GM12875 (cell line): Measurements from ENCODE around the gene ST13.

Experiments
- H3K4me3 ChIP-seq: one replicate; pipeline ENCODE4 v1.5.1; 2011; ENCODE audit warnings: low read depth, low read length, control low read depth
- TF ChIP-seq, protein P1 (sequence below): IDR thresholded peaks from 2 replicates; pipeline ENCODE4 v1.5.1; 2011; ENCODE audit warnings: low read depth, mild to moderate bottlenecking, control low read depth, inconsistent platforms, low read length, moderate library complexity, borderline replicate concordance; ENCODE audit not compliant: insufficient read depth

ST13 gene

DNA sequence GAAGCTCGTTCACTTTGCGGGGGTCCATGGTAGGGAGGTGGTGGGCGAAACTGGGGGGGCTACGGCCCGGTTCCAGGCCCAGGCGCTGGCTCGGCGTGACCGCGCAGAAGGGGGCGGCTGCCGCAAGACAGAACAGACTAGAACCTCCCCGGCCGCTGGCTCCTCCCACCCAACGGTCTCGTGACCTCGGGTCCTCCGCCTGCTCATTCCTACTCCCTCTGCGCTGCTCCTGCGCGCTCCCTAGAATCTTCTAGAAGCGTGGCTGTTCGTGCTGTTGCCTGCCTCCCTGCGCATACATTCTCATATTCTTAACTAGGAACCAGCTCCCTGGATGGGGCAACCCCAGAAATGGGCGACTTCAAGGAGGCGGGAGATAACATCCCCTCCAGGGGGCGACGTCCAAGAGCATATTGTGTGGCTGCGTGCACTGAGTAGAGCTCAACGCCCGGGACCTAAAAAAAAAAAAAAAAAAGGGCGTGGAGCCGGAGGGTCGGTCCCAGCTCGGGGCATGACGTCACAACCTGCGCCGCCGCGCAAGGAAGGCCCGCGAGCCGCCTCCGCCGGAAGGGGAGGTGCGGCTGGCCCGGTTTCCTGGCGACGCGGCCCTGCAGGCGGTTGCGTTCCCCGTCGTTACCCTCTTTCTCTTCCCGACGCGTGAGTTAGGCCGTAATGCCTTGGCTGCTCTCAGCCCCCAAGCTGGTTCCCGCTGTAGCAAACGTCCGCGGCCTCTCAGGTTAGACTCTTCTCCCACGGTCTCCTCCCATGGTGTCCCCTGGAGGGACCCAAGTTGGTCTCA is at the start of gene ST13, which contains the start of gene XPNPEP3:
ST13 (minus strand) TSS at position 127 of the 796 bp plus-strand sequence; CDS start at position 28, 99 bp downstream.
XPNPEP3 (plus strand) TSS at position 636 of the 796 bp plus-strand sequence; CDS start at position 670, 34 bp downstream.
- H3K4me3 ChIP-seq: peak within 1 kb of the TSS; percentile 84

DNA sequence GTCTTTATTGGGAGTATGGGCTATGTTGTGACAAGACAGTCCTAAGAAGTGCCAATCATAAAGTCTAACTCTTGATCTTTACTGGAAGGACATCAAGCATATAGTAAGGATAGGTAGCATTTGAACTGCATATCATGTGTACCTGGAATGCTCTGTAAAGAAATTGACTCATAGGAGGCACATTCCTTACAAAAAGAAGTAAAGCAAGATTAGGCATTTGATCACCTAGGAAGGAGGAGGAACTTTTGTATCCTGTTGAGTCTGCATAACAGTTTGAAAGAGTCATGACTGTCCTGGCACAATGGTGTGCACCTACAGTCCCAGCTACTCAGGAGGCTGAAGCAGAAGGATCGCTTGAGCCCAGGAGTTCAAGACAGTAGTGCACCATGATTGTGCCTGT is 47.7 kb upstream of the ST13 start:
- no peak overlapping the region for H3K4me3 ChIP-seq

More for the DNA sequence above, at the start of gene ST13, which contains the start of gene XPNPEP3:
- TF ChIP-seq, protein P1, sequence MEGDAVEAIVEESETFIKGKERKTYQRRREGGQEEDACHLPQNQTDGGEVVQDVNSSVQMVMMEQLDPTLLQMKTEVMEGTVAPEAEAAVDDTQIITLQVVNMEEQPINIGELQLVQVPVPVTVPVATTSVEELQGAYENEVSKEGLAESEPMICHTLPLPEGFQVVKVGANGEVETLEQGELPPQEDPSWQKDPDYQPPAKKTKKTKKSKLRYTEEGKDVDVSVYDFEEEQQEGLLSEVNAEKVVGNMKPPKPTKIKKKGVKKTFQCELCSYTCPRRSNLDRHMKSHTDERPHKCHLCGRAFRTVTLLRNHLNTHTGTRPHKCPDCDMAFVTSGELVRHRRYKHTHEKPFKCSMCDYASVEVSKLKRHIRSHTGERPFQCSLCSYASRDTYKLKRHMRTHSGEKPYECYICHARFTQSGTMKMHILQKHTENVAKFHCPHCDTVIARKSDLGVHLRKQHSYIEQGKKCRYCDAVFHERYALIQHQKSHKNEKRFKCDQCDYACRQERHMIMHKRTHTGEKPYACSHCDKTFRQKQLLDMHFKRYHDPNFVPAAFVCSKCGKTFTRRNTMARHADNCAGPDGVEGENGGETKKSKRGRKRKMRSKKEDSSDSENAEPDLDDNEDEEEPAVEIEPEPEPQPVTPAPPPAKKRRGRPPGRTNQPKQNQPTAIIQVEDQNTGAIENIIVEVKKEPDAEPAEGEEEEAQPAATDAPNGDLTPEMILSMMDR: no peak

DNA sequence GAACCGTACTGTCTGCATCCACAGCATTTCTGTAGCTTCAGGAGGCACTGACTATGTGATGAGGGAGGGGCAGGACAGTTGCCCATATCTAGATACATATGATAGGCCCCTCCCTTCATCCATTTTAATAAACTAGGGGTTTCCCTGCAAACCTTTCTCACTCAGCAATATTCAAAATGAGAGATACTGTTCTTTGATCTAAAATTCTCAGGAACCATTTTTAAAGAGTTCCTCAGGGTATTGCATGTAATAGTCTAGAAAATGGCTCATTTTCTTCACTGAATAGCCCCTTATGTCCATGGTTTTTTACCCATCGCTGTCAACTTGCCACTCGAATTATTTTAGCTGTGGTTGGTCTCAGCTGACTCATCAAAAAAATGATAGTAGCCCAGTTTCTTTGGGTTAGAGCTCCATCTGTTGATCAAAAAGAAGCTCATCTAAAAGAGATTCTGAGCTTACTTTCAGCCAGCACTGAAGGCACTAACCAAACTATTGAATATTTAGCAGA is 42.5 kb upstream of the ST13 start:
- TF ChIP-seq, protein P1: peak; percentile 34; the same call in 1 of the 2 replicates
- H3K4me3 ChIP-seq: no peak overlapping the region

More for the DNA sequence above, 47.7 kb upstream of the ST13 start:
- TF ChIP-seq, protein P1: no peak

DNA sequence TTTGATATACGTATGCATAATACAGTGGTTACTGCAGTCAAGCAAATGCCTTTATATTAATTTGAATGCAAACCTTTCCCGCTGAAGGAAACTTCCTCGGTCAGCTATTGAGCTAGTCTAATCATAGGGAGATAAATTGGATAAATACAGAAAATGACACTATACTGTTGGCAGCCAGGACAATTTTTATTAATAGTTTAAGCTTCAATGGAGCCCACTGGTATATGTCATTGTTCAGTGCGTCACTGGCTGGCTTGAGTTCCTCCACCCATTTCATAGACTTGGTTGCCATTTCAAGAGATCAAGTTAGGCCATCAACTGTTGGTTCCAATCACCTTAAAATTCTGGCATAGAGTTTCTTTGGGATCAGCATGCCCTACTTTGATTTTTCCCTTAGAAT is 38.0 kb upstream of the ST13 start:
- TF ChIP-seq, protein P1: no peak
- no peak overlapping the region for H3K4me3 ChIP-seq

DNA sequence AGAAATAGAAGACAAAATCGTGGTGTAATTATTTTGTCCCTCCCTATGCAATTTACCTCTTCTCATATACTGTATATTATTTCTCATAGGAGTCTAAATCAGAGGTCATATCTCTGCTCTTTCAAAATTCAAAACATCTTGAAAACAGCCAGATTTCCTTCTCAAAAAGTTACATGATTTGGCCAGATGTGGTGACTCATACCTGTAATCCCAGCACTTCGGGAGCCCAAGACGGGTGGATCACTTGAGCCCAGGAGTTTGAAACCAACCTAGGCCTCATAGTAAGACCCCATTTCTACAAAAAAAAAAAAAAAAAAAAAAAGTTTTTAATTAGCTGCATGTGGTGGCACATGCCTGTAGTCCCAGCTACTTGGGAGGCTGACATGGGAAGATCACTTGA is 34.4 kb upstream of the ST13 start:
- TF ChIP-seq, protein P1: no peak
- H3K4me3 ChIP-seq: no peak overlapping the region

DNA sequence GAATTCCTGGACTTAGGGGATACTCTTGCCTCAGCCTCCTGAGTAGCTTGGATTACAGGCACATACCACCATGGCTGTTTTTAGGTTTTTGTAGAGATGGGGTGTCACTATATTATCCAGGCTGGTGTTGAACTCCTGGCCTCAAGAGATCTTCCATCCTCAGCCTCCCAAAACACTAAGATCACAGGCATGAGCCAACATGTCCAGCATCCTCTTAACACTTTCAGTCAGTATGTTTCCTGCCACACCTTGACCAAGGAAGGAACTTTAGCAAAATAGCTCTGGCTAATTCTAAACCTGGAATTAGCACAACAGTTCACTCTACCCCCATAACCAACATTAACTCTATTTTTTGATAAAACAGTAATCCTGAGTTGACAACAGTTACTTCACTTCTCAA is 32.7 kb upstream of the ST13 start:
- TF ChIP-seq, protein P1: no peak
- H3K4me3 ChIP-seq: no peak overlapping the region

DNA sequence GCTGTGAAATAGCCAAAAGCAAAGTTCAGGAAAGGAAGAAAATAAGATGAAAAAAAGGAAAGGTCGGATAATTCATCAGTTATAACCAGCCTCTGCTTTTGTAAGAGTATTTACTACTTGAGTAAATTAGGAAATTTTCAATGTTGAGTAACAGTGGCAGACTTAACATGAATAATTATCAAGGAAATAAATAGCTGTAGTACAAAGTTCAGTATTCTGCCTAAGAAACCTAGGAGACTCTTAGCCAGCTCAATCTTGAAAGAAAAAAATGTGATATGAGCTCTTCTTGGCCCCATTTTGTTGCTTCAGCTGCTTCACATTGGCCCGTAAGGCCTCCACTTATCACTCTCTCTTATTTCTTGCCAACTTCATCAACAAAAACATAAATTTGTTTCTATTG is 22.5 kb upstream of the ST13 start:
- TF ChIP-seq, protein P1: no peak
- H3K4me3 ChIP-seq: no peak overlapping the region
